ENCODE results near the gene XPR1. TPM values are rescaled to one million over a fixed set of nuclear protein-coding genes. Genes with fewer than 3 reads are reported as not detected.

The XPR1 gene
- total RNA-seq, 1 donor from 2014 or later = 62.6 TPM

- TF ChIP-seq CTCF (IDR thresholded peaks at IDR 0.05; ENCODE audit: unreplicated experiment) = no peak
- H3K36me3 Mint-ChIP-seq (ENCODE audit: insufficient read depth) = peaks cover 3% of the 10 kb centered on the region
- DNase-seq (ENCODE audit: low spot score, unreplicated experiment) = no peak
Measured at GRCh38 chr1:180779584-180779983, 147.8 kb downstream of the XPR1 start.

GRCh38 chr1:180781718-180782117 lies 149.9 kb downstream of the XPR1 start:
- no peak for TF ChIP-seq CTCF (IDR thresholded peaks at IDR 0.05; ENCODE audit: unreplicated experiment)
- Mint-ChIP-seq H3K4me3 (ENCODE audit: low read depth) (no peak overlapping the region), H3K27ac (no peak overlapping the region), H3K27me3 (no peaks in the 10 kb centered on the region), H3K4me1 (ENCODE audit: low read depth) (peaks cover 37% of the 10 kb centered on the region), H3K36me3 (ENCODE audit: insufficient read depth) (peaks cover 1% of the 10 kb centered on the region), H3K9me3 (ENCODE audit: low read depth) (no peaks in the 10 kb centered on the region)
- DNase-seq (ENCODE audit: low spot score, unreplicated experiment) = no peak

More at GRCh38 chr1:180779584-180779983, 147.8 kb downstream of the XPR1 start:
- H3K4me1 Mint-ChIP-seq (ENCODE audit: low read depth) = peaks cover 24% of the 10 kb centered on the region
- no peak overlapping the region for H3K27ac Mint-ChIP-seq
- H3K4me3 Mint-ChIP-seq (ENCODE audit: low read depth) = no peak overlapping the region
- H3K9me3 Mint-ChIP-seq (ENCODE audit: low read depth) = peaks cover 4% of the 10 kb centered on the region
- H3K27me3 Mint-ChIP-seq = no peaks in the 10 kb centered on the region

GRCh38 chr1:180785291-180785690 lies 153.5 kb downstream of the XPR1 start:
- H3K36me3 Mint-ChIP-seq (ENCODE audit: insufficient read depth) = peaks cover 10% of the 10 kb centered on the region
- no peak for TF ChIP-seq CTCF (IDR thresholded peaks at IDR 0.05; ENCODE audit: unreplicated experiment)
- no peak overlapping the region for H3K4me3 Mint-ChIP-seq (ENCODE audit: low read depth)

GRCh38 chr1:180785887-180786286 lies 154.1 kb downstream of the XPR1 start:
- Mint-ChIP-seq H3K4me3 (ENCODE audit: low read depth) (no peak overlapping the region), H3K36me3 (ENCODE audit: insufficient read depth) (peaks cover 9% of the 10 kb centered on the region), H3K27me3 (no peaks in the 10 kb centered on the region), H3K9me3 (ENCODE audit: low read depth) (no peaks in the 10 kb centered on the region), H3K27ac (no peak overlapping the region), H3K4me1 (ENCODE audit: low read depth) (peaks cover 28% of the 10 kb centered on the region)
- DNase-seq (ENCODE audit: low spot score, unreplicated experiment) = no peak
- no peak for TF ChIP-seq CTCF (IDR thresholded peaks at IDR 0.05; ENCODE audit: unreplicated experiment)

More at GRCh38 chr1:180785291-180785690, 153.5 kb downstream of the XPR1 start:
- Mint-ChIP-seq H3K27ac (peak overlapping the region; percentile 76), H3K9me3 (ENCODE audit: low read depth) (no peaks in the 10 kb centered on the region), H3K27me3 (no peaks in the 10 kb centered on the region), H3K4me1 (ENCODE audit: low read depth) (peaks cover 30% of the 10 kb centered on the region)
- no peak for DNase-seq (ENCODE audit: low spot score, unreplicated experiment)

- H3K27ac Mint-ChIP-seq = peak overlapping the region; percentile 70
- no peak for TF ChIP-seq CTCF (IDR thresholded peaks at IDR 0.05; ENCODE audit: unreplicated experiment)
- peaks cover 9% of the 10 kb centered on the region for H3K36me3 Mint-ChIP-seq (ENCODE audit: insufficient read depth)
- no peaks in the 10 kb centered on the region for H3K27me3 Mint-ChIP-seq
- H3K4me1 Mint-ChIP-seq (ENCODE audit: low read depth) = peaks cover 28% of the 10 kb centered on the region
- no peak overlapping the region for H3K4me3 Mint-ChIP-seq (ENCODE audit: low read depth)
- no peak for DNase-seq (ENCODE audit: low spot score, unreplicated experiment)
- H3K9me3 Mint-ChIP-seq (ENCODE audit: low read depth) = no peaks in the 10 kb centered on the region
Measured at GRCh38 chr1:180786624-180787023, 154.8 kb downstream of the XPR1 start.
